Measurements from ENCODE around the gene ANK3.

The ANK3 gene

GRCh38 chr10:60130130-60130579 lies 259.5 kb downstream of the ANK3 start:
- Histone ChIP-seq H3K36me3 (ENCODE audit: control insufficient read depth in 1 of 2, insufficient read depth in 2 of 2, low read length in 2 of 2) (no peaks in the 10 kb centered on the region), H3K27ac (ENCODE audit: low read length) (no peak overlapping the region), H3K4me1 (ENCODE audit: control insufficient read depth in 1 of 2, insufficient read depth in 2 of 2, low read length in 2 of 2) (peaks cover 0 to 5% of the 10 kb centered on the region in 2 donors), H3K27me3 (ENCODE audit: low read depth, low read length) (no peaks in the 10 kb centered on the region), H3K9me3 (ENCODE audit: control insufficient read depth in 1 of 2, low read length in 2 of 2) (no peaks in the 10 kb centered on the region), H3K4me3 (ENCODE audit: low read depth in 1 of 2, low read length in 2 of 2) (no peak overlapping the region)

DNA sequence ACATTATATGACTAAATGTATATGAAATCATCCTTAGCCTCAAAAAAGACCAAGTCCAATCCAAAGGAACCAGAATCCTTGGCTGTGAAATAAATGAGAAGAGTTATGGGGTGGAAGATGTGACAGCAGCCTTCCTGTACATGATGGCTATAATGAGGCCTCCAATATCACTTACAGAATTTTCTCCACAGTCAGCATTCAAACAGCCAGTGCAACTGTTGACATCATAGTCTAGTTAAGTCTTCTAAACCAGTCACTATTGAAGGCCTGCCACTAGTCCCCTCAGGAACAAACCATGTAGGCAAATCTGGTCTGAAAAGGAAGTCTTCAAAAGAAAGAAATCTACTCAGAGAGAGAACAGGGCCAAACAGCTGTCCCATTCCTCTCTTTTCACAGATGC lies 263.8 kb downstream of the ANK3 start:
- H3K36me3 ChIP-seq (ENCODE audit: control insufficient read depth in 1 of 2, insufficient read depth in 2 of 2, low read length in 2 of 2) = no peaks in the 10 kb centered on the region
- no peak overlapping the region for H3K27ac ChIP-seq (ENCODE audit: low read length)
- H3K27me3 ChIP-seq (ENCODE audit: low read depth, low read length) = no peaks in the 10 kb centered on the region
- no peak overlapping the region for H3K4me3 ChIP-seq (ENCODE audit: low read depth in 1 of 2, low read length in 2 of 2)
- H3K9me3 ChIP-seq (ENCODE audit: control insufficient read depth in 1 of 2, low read length in 2 of 2) = no peaks in the 10 kb centered on the region
- H3K4me1 ChIP-seq (ENCODE audit: control insufficient read depth in 1 of 2, insufficient read depth in 2 of 2, low read length in 2 of 2) = peaks cover 0 to 5% of the 10 kb centered on the region in 2 donors

DNA sequence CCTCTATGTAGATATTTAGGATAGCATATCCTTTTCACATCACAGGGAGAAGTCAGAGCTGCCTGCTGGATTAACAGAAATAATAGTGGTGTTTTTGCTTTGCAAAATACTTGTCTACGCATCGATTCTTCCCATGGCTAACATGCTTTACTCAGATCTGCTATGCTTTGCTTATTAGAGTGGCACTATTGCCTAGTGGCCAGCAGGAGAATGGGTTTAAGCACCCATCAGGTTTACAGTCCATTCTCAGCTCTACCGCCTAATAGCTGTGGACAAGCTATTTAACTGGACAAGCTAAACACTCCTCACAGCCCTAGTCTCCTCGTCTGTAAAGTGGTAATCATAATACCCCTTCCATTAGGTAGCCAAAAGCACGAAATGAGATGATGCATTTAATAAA lies 265.1 kb downstream of the ANK3 start:
- no peaks in the 10 kb centered on the region for H3K4me1 ChIP-seq (ENCODE audit: control insufficient read depth in 1 of 2, insufficient read depth in 2 of 2, low read length in 2 of 2)
- no peak overlapping the region for H3K4me3 ChIP-seq (ENCODE audit: low read depth in 1 of 2, low read length in 2 of 2)
- H3K27me3 ChIP-seq (ENCODE audit: low read depth, low read length) = no peaks in the 10 kb centered on the region
- no peaks in the 10 kb centered on the region for H3K9me3 ChIP-seq (ENCODE audit: control insufficient read depth in 1 of 2, low read length in 2 of 2)
- no peak overlapping the region for H3K27ac ChIP-seq (ENCODE audit: low read length)
- no peaks in the 10 kb centered on the region for H3K36me3 ChIP-seq (ENCODE audit: control insufficient read depth in 1 of 2, insufficient read depth in 2 of 2, low read length in 2 of 2)

DNA sequence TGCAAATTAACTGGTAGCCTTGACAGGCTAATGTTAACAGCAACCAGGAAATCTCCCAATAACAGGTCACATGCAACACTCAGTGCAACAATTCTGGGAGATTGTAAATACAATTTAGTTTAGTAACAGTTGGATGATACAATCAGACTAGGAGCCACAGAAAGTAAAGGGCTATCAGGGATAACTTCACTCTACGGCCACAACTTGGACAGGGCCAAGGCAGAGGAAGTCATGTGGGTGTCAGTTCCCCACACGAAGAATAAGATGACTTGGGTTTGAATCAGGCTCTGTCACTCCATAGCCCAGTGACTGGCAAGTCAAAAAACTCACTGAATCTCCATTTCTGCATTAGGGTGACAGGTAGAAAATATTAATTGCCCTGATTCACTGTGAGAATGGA lies 266.0 kb downstream of the ANK3 start:
- Histone ChIP-seq H3K36me3 (ENCODE audit: control insufficient read depth in 1 of 2, insufficient read depth in 2 of 2, low read length in 2 of 2) (no peaks in the 10 kb centered on the region), H3K27me3 (ENCODE audit: low read depth, low read length) (no peaks in the 10 kb centered on the region), H3K4me3 (ENCODE audit: low read depth in 1 of 2, low read length in 2 of 2) (no peak overlapping the region), H3K9me3 (ENCODE audit: control insufficient read depth in 1 of 2, low read length in 2 of 2) (no peaks in the 10 kb centered on the region), H3K27ac (ENCODE audit: low read length) (peak overlapping the region; percentile 48), H3K4me1 (ENCODE audit: control insufficient read depth in 1 of 2, insufficient read depth in 2 of 2, low read length in 2 of 2) (no peaks in the 10 kb centered on the region)

GRCh38 chr10:60123172-60123571 lies 266.5 kb downstream of the ANK3 start:
- Histone ChIP-seq H3K4me3 (ENCODE audit: low read depth in 1 of 2, low read length in 2 of 2) (no peak overlapping the region), H3K9me3 (ENCODE audit: control insufficient read depth in 1 of 2, low read length in 2 of 2) (no peaks in the 10 kb centered on the region), H3K27ac (ENCODE audit: low read length) (no peak overlapping the region), H3K36me3 (ENCODE audit: control insufficient read depth in 1 of 2, insufficient read depth in 2 of 2, low read length in 2 of 2) (no peaks in the 10 kb centered on the region), H3K4me1 (ENCODE audit: control insufficient read depth in 1 of 2, insufficient read depth in 2 of 2, low read length in 2 of 2) (no peaks in the 10 kb centered on the region), H3K27me3 (ENCODE audit: low read depth, low read length) (no peaks in the 10 kb centered on the region)

- Histone ChIP-seq H3K27me3 (ENCODE audit: low read depth, low read length) (no peaks in the 10 kb centered on the region), H3K27ac (ENCODE audit: low read length) (no peak overlapping the region), H3K9me3 (ENCODE audit: control insufficient read depth in 1 of 2, low read length in 2 of 2) (no peaks in the 10 kb centered on the region), H3K36me3 (ENCODE audit: control insufficient read depth in 1 of 2, insufficient read depth in 2 of 2, low read length in 2 of 2) (no peaks in the 10 kb centered on the region), H3K4me1 (ENCODE audit: control insufficient read depth in 1 of 2, insufficient read depth in 2 of 2, low read length in 2 of 2) (no peaks in the 10 kb centered on the region), H3K4me3 (ENCODE audit: low read depth in 1 of 2, low read length in 2 of 2) (no peak overlapping the region)
These were observed 267.5 kb downstream of the ANK3 start for GRCh38 chr10:60122190-60122589.

DNA sequence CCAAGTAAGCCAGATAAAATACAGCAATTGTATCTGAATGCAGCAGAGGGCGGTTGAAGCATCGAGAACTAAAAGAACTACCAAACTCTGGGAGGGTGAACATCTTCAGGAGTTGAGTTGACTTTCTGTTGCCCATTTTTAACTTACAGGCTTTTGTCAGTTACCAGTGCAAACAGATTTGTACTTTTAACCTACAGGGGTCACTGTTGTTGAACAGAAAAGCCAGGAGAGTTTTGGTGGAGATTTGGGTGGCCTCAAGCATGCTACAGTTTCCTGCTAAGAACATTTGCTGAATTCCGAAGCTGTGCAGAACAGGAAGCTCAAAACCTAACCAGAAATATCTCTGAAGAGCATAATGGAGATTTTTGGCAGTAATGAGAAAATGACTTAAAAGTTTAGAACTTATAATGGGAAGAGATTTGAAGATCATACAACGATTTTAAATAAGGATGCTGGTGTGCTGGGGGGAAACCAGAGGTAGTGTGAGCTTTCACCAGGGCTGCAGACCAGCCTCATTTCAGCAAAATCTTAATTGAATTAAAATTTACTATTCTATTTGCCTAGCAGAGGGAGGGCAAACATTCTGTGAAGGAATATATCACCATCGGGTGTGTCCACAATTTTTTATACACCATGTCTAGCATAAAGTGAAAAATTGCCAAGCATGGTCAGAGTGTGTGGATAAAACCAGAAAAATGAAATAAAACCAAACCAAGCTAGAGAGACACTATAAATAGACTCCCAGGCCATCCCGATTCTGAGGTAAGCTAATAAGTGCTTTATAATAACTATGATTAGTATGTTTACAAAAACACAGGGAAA lies 274.7 kb downstream of the ANK3 start:
- H3K27me3 ChIP-seq (ENCODE audit: low read depth, low read length) = no peaks in the 10 kb centered on the region
- no peak overlapping the region for H3K4me3 ChIP-seq (ENCODE audit: low read depth in 1 of 2, low read length in 2 of 2)
- no peak overlapping the region for H3K27ac ChIP-seq (ENCODE audit: low read length)
- H3K36me3 ChIP-seq (ENCODE audit: control insufficient read depth in 1 of 2, insufficient read depth in 2 of 2, low read length in 2 of 2) = no peaks in the 10 kb centered on the region
- no peaks in the 10 kb centered on the region for H3K9me3 ChIP-seq (ENCODE audit: control insufficient read depth in 1 of 2, low read length in 2 of 2)
- H3K4me1 ChIP-seq (ENCODE audit: control insufficient read depth in 1 of 2, insufficient read depth in 2 of 2, low read length in 2 of 2) = no peaks in the 10 kb centered on the region

DNA sequence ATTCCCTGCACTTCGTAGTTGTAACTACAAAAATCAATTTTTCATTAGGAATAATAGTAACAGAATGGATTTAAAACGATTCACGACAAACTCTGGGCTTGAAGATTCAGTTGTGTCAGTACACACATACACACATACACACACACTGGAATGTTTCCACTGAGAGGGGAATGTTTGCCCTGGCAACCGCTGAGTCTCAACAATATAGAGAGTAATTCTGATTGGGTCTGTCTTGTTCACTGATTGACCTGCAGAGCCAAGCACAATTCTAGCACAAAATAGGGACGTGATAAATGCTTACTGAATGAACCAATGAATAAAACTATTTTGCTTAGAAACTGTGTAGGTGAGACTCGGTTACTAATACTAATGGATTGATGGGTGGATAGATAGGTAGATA lies 278.9 kb downstream of the ANK3 start:
- H3K27ac ChIP-seq (ENCODE audit: low read length) = no peak overlapping the region
- H3K36me3 ChIP-seq (ENCODE audit: control insufficient read depth in 1 of 2, insufficient read depth in 2 of 2, low read length in 2 of 2) = no peaks in the 10 kb centered on the region
- H3K4me1 ChIP-seq (ENCODE audit: control insufficient read depth in 1 of 2, insufficient read depth in 2 of 2, low read length in 2 of 2) = no peaks in the 10 kb centered on the region
- H3K9me3 ChIP-seq (ENCODE audit: control insufficient read depth in 1 of 2, low read length in 2 of 2) = no peaks in the 10 kb centered on the region
- H3K27me3 ChIP-seq (ENCODE audit: low read depth, low read length) = no peaks in the 10 kb centered on the region
- no peak overlapping the region for H3K4me3 ChIP-seq (ENCODE audit: low read depth in 1 of 2, low read length in 2 of 2)

- Histone ChIP-seq H3K27ac (ENCODE audit: low read length) (no peak overlapping the region), H3K27me3 (ENCODE audit: low read depth, low read length) (no peaks in the 10 kb centered on the region), H3K4me3 (ENCODE audit: low read depth in 1 of 2, low read length in 2 of 2) (no peak overlapping the region), H3K4me1 (ENCODE audit: control insufficient read depth in 1 of 2, insufficient read depth in 2 of 2, low read length in 2 of 2) (peaks cover 0 to 7% of the 10 kb centered on the region in 2 donors), H3K9me3 (ENCODE audit: control insufficient read depth in 1 of 2, low read length in 2 of 2) (no peaks in the 10 kb centered on the region), H3K36me3 (ENCODE audit: control insufficient read depth in 1 of 2, insufficient read depth in 2 of 2, low read length in 2 of 2) (no peaks in the 10 kb centered on the region)
These were observed 282.2 kb downstream of the ANK3 start for GRCh38 chr10:60107308-60107976.

DNA sequence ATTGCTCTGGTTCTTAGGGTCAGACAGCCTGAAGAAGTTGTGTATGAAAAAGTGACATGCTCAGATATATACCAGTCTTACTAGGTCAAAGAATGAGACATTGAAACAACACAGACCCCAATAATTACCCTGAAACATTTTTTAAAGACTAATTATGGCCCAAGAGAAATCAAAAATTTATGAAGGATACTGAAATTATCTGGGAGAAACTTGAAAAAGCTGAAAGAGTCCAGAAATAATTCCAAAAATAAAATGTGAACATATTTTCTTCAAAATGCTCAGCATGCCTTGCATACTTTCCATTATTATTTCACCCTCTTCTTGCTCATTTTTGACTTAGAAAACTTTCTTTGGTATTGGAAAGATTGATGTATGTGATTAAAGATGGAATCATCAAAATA lies 284.4 kb downstream of the ANK3 start:
- Histone ChIP-seq H3K27me3 (ENCODE audit: low read depth, low read length) (no peaks in the 10 kb centered on the region), H3K4me3 (ENCODE audit: low read depth in 1 of 2, low read length in 2 of 2) (no peak overlapping the region), H3K27ac (ENCODE audit: low read length) (no peak overlapping the region), H3K9me3 (ENCODE audit: control insufficient read depth in 1 of 2, low read length in 2 of 2) (no peaks in the 10 kb centered on the region), H3K4me1 (ENCODE audit: control insufficient read depth in 1 of 2, insufficient read depth in 2 of 2, low read length in 2 of 2) (peaks cover 0 to 7% of the 10 kb centered on the region in 2 donors), H3K36me3 (ENCODE audit: control insufficient read depth in 1 of 2, insufficient read depth in 2 of 2, low read length in 2 of 2) (no peaks in the 10 kb centered on the region)

DNA sequence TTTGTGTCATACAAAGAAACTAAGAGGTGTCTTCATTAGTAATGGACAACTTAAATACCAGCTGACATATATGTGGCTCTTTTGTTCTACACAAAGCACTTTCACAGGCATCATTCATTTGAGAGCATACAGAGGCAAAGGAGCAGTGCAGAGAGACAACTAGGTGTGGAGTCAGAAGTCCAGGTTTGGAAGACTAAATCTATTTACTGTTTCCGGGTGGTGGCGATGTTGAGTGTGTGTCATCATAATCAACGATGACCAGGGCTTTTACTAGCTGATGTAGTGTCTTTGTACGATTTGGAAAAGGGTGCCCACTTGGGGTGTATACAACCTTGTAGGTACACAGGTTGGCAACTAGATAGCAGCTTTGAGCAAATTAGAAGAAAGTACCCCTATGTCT lies 287.9 kb downstream of the ANK3 start:
- H3K36me3 ChIP-seq (ENCODE audit: control insufficient read depth in 1 of 2, insufficient read depth in 2 of 2, low read length in 2 of 2) = no peaks in the 10 kb centered on the region
- H3K9me3 ChIP-seq (ENCODE audit: control insufficient read depth in 1 of 2, low read length in 2 of 2) = no peaks in the 10 kb centered on the region
- no peak overlapping the region for H3K4me3 ChIP-seq (ENCODE audit: low read depth in 1 of 2, low read length in 2 of 2)
- no peaks in the 10 kb centered on the region for H3K27me3 ChIP-seq (ENCODE audit: low read depth, low read length)
- no peak overlapping the region for H3K27ac ChIP-seq (ENCODE audit: low read length)
- H3K4me1 ChIP-seq (ENCODE audit: control insufficient read depth in 1 of 2, insufficient read depth in 2 of 2, low read length in 2 of 2) = peaks cover 0 to 7% of the 10 kb centered on the region in 2 donors

Data from muscle layer of duodenum (tissue), 2 donors.